ENCODE measurements around the gene GNAO1.

GNAO1 gene

GRCh38 chr16:56294579-56294978 lies 103.3 kb downstream of the GNAO1 start:
- no peak for DNase-seq

- no peak for DNase-seq
These were observed 103.9 kb downstream of the GNAO1 start for GRCh38 chr16:56295059-56295665.

- no peak for DNase-seq
These were observed 104.6 kb downstream of the GNAO1 start for GRCh38 chr16:56295739-56296527.

- no peak for DNase-seq
These were observed 106.4 kb downstream of the GNAO1 start for GRCh38 chr16:56297684-56298083.

GRCh38 chr16:56298116-56298515 lies 106.8 kb downstream of the GNAO1 start:
- no peak for DNase-seq

GRCh38 chr16:56298948-56299596 lies 107.8 kb downstream of the GNAO1 start:
- no peak for DNase-seq

GRCh38 chr16:56300242-56300623 lies 108.9 kb downstream of the GNAO1 start:
- DNase-seq: no peak

- DNase-seq: no peak
These were observed 109.9 kb downstream of the GNAO1 start for GRCh38 chr16:56300891-56301850.

- DNase-seq: no peak
These were observed 111.2 kb downstream of the GNAO1 start for GRCh38 chr16:56302506-56302905.

GRCh38 chr16:56303066-56303715 lies 111.9 kb downstream of the GNAO1 start:
- DNase-seq: no peak

GRCh38 chr16:56303880-56304279 lies 112.6 kb downstream of the GNAO1 start:
- no peak for DNase-seq

- no peak for DNase-seq
These were observed 114.8 kb downstream of the GNAO1 start for GRCh38 chr16:56305956-56306565.

- no peak for DNase-seq
These were observed 115.6 kb downstream of the GNAO1 start for GRCh38 chr16:56306690-56307533.

GRCh38 chr16:56307534-56307873 lies 116.2 kb downstream of the GNAO1 start:
- no peak for DNase-seq

- no peak for DNase-seq
These were observed 117.7 kb downstream of the GNAO1 start for GRCh38 chr16:56309008-56309407.

GRCh38 chr16:56310690-56311089 lies 119.4 kb downstream of the GNAO1 start:
- DNase-seq: peak in 1 of 2 experiments; percentile 9

- DNase-seq: no peak
These were observed 120.1 kb downstream of the GNAO1 start for GRCh38 chr16:56311208-56312027.

- no peak for DNase-seq
These were observed 120.7 kb downstream of the GNAO1 start for GRCh38 chr16:56312028-56312300.

GRCh38 chr16:56312556-56312955 lies 121.3 kb downstream of the GNAO1 start:
- no peak for DNase-seq

- no peak for DNase-seq
These were observed 123.1 kb downstream of the GNAO1 start for GRCh38 chr16:56314244-56314850.
